HG02678 (cell line): ENCODE data around the gene ANKRD63.

Experiments
- ATAC-seq: cut with Tn5 transposase; IDR thresholded peaks from one replicate; pipeline ENCODE4 v1.9.1; 2021; ENCODE audit warnings: mild to moderate bottlenecking, moderate library complexity; ENCODE audit not compliant: unreplicated experiment

The ANKRD63 gene

DNA sequence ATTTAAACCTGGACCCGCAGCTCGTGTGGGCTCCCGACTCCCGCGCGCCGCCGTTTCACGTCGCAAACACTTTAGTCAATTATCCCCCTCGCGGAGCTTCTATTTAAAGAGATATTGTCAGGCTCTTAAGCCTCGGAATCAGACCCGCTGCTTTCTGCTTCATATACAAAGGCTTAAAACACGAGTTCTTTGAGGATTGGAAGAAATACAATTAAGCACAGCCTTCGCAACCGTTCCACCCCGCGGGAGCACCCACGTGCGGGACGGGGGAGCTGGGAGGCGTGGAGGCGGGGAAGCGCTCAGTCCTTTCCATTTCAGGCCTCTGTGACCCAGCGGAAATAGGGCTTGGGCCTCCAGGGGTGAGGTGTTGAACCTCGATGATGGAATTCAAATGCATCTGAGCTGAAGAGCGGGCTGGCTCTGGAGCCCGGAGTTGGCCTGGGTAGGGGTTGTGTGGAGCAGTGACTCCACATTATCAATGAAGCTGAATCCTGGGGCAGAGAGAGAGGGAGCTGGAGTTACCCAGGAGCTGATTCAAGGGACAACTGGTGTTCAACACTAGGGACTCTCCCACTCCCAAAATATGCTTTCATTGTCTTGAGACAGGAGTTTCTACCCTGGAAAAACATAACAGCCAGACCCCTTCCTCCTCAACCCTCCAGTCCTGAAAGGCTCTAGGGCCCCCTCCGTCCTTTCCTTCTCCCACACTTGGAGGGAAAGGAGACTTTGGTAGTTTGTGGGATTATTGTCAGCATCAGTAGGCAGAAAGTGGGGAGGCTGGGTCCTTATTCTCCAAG lies 2.4 kb downstream of the ANKRD63 start:
- no peak for ATAC-seq

DNA sequence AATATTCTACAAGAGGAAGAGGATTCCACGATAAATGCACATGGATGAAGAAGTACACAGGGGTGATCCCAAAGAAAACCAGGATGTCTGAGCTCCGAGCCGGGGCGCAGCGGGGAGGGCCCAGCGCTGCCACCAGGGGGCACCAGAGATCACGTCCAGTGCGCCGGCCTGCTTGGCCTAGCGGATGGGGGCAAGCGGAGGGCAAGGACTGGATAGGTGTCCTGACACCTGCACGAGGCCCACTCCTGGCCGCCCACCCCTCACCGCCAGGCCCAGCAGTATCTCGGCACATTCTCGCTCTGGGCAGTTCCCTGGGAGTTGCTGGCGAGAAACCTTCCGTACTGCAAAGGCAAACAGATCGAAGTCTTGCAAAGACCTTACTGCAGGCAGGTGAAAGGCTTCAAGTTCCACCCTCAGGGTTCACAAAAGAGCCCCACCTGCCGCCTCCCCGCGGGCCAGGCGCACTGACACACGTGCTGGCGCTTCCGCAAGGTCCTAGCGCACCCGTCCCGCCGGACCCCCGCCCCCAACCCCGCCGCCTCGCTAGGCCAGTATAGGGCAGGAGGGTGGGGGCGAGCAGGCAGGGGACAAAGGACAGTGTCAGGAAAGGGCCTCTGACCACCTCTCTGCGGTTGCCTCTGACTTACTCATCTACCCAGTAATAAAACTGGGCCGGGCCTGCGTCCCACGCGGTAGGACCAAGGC lies 3.3 kb downstream of the ANKRD63 start:
- ATAC-seq, result no peak

DNA sequence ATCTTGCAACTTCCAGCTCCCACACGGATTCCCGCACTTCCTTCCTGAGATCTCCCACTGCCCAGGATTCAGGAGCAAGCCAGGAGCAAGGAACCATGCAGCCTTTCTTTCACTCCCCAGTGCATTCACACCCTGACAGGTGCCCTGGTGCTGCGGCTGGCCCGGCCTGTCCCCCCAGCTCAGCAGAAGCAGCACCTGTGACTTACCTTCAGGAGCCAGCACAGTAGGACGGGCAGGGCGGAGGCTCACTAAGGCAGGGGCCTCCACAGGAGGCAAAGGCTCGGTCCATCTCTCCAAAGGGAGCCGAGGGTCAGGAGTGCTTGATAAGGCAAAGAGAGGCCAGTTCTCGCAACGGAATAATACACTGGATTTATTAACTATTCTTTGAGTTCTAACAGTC lies 4.8 kb downstream of the ANKRD63 start:
- no peak for ATAC-seq

DNA sequence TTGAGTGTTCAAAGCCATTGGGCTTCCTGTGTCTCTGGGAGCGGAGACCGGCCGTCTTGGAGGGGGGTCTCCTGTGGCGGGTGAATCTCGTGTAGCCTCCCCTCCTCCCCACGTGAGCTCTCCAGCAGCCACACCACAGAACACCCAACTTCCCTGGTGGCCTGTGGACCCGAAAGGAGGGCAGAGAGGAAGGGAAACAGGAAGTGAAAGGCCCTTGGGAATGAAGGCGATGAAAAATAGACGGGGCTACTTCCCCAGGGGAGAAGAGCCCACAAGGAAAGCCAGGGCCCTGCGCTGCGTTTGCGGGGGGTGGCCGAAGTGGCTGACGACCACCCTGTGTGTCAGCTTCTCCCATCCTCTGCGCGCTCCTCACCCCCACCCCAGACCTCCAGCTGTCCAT lies 5.4 kb downstream of the ANKRD63 start:
- no peak for ATAC-seq

DNA sequence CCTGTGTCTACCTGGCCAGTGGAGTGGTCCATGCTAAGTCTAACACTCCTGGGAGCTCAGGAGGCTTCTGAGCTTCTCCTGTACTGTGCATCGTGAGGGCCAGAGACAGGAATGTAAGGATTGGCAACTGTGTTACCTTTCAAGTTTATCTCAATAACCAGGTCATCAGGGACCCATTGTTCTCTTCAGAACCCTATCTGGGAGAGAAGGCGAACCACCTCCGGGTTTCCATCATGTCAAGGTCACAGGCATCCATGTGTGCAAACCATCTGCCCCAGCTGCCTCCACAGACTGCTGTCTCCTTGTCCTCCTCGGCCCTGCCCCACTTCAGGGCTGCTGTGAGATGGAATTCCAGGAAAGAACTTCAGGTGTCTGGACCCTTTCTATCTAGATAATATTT lies 5.9 kb downstream of the ANKRD63 start:
- ATAC-seq, result no peak

DNA sequence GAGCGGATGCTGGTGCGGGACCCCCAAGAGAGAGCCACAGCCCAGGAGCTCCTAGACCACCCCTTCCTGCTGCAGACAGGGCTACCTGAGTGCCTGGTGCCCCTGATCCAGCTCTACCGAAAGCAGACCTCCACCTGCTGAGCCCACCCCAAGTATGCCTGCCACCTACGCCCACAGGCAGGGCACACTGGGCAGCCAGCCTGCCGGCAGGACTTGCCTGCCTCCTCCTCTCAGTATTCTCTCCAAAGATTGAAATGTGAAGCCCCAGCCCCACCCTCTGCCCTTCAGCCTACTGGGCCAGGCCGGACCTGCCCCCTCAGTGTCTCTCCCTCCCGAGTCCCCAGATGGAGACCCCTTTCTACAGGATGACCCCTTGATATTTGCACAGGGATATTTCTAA lies 6.9 kb downstream of the ANKRD63 start:
- no peak for ATAC-seq

DNA sequence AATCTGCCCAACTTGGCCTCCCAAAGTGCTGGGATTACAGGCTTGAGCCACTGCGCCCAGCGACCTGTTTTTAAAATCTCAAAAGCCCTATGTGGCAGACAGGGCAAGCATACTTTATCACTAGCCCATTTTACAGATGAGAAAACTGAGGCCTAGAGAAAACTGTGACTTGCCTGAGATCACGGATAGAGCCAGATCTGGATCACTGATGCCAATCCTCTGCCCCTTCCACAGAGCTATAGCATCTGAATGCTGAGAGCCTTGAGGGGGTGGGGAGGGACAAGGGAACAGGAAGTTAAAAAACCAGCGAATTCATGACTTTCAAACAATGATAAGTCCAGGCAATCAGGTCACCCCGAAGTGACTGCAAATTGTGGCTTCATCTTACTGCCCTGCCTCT lies 7.3 kb downstream of the ANKRD63 start:
- no peak for ATAC-seq

DNA sequence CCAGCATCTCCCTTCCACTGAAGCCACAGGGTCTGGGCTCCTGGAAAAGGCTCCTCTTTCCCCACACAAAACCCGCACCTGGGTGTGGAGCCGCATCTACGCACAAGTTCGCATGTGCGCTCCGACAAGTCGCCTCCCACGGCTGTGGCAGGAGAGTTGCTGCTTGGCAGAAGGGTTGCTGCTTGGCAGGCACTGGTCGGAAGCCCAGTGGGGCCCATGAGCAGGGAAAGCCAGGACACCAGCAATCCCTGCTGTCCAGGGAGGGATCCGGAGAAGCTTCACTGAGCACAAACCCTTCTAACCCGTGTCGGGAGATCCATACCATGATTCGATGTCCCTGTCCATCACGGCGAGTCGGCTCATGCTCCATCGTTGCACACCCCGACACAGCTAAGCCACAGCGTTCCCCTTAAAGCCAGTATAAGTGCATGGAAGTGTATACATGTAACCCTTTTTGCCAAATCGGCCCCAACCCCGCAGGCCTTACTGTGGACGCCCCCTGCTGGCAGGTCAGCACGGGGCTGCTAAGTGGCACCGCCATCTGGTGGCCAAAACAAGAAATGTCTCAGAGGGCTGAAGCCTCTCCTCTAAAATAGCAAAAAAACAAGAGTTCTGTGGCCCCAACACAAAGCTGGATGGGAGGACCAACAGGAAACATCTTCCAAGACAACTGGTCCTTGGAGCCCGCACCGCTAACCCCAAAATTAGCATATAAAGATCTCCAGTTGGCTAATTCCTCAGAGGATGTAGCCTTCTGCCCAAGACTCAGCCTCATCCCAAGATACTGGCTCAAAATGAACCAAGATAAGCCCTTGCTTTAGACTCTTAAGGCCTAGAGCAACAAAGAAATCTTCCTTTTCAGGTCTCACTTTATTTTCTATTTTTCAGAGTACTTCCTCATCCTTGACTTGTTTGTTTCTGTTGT lies 8.3 kb downstream of the ANKRD63 start:
- ATAC-seq, result no peak

DNA sequence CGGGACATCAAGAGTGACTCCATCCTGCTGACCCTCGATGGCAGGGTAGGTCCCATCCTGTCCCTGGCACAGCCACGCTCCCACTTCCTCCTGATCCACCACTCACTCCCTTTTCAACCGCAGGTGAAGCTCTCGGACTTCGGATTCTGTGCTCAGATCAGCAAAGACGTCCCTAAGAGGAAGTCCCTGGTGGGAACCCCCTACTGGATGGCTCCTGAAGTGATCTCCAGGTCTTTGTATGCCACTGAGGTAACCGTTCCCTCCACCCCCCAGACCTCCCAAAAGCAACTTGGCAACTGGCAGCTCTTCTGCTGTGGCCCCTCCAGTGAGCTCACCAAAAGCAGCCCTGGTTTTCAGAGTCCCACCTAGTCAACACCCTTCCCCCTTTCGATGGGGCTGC lies 9.4 kb downstream of the ANKRD63 start:
- no peak for ATAC-seq

DNA sequence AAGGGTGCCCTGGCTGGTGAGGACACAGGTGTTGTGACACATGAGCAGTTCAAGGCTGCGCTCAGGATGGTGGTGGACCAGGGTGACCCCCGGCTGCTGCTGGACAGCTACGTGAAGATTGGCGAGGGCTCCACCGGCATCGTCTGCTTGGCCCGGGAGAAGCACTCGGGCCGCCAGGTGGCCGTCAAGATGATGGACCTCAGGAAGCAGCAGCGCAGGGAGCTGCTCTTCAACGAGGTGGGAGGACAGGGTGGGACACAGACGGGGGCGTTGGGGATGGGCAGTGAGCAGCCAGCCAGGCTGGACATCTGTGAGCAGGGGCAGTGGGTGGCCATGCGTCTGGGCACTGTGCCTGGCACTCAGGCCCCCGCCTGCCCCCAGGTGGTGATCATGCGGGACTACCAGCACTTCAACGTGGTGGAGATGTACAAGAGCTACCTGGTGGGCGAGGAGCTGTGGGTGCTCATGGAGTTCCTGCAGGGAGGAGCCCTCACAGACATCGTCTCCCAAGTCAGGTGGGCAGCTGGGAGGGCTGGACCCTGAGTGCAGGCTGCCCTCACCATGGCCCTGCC lies 10.3 kb downstream of the ANKRD63 start:
- no peak for ATAC-seq

DNA sequence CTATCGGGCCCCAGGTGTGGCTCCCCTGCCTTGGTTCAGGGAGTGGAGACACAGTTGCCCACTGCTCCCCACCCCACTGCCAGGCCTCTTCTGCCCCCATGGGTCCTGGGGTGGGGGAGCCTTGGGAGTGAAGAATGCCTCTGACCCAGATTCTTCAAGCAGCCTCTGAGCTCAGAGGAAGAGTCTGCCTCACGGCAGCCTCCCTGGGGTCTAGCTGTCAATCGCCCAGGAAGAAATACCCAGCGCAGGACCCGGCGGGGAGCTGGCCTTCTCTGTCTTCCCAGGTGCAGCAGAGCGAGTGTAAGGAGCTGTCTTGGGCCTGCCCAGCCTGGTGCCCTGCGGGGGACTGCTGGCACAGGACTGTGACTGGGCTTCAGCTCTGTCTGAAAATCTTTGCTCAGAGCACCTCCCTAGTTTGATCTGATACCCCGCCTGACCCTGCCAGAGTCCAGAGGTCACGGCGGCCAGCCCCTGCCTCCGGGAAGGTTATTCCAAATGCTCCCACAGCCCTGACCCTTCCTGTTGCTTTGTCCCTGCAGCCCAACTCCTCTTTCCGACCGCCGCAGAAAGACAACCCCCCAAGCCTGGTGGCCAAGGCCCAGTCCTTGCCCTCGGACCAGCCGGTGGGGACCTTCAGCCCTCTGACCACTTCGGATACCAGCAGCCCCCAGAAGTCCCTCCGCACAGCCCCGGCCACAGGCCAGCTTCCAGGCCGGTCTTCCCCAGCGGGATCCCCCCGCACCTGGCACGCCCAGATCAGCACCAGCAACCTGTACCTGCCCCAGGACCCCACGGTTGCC lies 11.0 kb downstream of the ANKRD63 start:
- no peak for ATAC-seq

DNA sequence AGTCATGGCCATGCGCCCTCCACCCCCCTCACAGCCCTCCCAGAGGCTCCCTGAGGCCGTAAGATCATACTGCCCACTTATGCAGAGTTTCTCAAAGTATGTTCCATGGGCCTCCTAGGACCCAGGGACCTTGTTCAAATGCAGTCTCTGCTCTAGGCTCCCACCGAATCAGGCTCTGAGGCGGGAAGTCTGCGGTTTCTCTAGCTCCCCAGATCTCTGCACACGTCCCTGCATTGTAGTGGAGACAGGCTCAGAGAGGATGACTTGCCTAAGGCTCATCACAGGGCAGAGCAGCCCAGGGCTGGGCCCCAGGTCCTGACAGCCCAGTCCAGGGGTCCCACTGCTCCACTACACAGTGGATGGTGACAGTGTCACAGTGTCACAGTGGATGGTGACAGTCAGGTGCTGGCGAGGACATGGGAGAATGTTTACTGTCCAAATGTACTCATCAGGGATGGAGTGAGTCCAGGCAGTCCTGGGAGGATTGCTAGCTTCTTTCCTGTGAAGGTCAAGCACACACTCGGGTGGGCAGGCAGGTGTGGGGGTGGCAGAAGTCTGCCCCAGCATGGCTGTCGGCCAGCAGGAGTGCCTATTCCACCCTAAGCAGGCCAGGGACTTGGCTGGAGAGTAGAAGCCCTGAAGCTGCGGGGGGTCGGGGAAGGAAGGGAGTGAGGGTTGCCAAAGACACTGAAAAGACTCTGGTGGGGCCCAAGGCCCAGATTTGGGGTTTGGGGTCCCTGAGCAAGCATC lies 12.4 kb downstream of the ANKRD63 start:
- ATAC-seq, result no peak

DNA sequence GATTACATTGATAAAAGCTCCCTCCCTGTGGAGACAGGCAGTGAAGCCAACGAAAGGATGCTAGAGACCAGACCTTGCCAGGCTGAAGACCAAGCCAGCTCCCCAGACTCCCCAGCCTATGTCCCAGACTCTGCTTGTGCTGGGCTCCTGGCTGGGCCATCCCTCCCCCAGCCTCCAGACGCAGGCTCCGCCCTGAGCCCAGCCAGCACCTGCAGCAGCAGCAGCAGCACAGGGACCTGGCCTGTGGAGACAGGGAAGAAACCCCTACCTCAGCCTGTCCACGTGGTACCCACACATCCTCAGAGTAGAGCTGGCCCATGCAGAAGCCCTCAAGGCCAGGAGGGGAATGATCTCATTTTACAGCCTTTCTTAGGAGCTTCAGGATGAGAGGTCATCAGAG lies 13.3 kb downstream of the ANKRD63 start:
- no peak for ATAC-seq

DNA sequence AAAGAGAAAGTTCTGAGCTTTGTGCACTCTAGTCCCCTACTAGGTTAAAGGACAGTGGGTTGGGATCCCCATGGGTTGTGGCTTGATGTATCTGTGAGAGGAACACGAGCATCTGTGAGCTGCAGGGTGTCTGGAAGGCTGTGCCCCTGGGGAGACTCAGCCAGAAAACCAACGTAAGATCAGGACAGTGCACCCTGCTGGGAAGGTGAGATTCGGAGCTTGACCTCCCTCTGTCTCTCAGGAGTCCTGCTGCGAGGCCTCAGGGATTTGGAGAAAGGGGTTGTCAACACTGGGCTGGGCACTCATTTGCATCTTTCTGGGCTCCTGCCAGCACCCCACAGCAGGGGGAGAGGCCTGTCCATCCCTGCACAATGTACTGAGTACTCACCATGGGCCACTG lies 15.2 kb downstream of the ANKRD63 start:
- no peak for ATAC-seq

DNA sequence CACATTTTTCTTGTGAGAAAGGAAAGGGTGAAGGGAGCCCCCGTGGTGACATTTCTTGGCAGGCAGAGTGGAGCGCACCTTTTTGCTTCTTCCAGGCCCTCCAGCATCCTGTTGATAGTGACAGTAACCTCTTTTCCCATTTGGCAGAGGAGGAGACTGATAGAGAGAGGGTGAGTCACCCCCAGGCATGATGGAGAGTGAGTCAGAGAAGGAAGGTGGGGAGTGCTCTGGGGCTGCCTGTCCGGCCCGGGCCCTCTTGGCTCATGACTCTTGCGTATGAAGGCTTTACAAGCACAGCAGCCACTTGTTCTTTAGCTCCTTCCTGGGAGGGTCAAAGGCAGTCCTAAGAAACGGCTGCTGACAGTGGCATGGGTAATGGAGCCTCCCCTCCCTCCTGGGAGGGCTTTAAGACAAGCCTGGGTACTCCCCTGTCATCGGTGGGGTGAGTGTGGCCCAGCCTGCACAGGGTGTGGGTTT lies 16.0 kb downstream of the ANKRD63 start:
- ATAC-seq, result no peak

DNA sequence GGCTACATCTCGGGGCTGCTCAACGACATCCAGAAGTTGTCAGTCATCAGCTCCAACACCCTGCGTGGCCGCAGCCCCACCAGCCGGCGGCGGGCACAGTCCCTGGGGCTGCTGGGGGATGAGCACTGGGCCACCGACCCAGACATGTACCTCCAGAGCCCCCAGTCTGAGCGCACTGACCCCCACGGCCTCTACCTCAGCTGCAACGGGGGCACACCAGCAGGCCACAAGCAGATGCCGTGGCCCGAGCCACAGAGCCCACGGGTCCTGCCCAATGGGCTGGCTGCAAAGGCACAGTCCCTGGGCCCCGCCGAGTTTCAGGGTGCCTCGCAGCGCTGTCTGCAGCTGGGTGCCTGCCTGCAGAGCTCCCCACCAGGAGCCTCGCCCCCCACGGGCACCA lies 17.0 kb downstream of the ANKRD63 start:
- ATAC-seq, result no peak

DNA sequence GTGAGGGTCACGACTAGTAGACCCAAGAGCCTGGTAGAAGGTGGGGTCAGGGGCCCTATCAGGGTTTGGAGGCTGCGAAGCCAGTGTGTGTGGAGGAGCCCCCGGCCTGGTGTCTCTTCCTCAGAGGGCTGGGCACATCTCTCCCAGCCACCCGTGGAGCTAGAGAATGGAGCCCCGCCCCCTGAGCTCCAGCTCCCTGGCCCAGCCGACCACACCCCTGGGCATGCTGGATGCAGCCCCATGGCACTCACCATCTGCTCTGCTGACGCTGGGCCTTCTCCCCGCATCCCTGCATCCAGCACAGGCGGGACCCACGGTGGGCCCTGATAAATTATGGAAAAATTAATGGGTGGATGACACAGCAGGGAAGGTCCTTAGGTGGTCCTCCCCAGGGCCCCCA lies 17.5 kb downstream of the ANKRD63 start:
- ATAC-seq, result no peak

DNA sequence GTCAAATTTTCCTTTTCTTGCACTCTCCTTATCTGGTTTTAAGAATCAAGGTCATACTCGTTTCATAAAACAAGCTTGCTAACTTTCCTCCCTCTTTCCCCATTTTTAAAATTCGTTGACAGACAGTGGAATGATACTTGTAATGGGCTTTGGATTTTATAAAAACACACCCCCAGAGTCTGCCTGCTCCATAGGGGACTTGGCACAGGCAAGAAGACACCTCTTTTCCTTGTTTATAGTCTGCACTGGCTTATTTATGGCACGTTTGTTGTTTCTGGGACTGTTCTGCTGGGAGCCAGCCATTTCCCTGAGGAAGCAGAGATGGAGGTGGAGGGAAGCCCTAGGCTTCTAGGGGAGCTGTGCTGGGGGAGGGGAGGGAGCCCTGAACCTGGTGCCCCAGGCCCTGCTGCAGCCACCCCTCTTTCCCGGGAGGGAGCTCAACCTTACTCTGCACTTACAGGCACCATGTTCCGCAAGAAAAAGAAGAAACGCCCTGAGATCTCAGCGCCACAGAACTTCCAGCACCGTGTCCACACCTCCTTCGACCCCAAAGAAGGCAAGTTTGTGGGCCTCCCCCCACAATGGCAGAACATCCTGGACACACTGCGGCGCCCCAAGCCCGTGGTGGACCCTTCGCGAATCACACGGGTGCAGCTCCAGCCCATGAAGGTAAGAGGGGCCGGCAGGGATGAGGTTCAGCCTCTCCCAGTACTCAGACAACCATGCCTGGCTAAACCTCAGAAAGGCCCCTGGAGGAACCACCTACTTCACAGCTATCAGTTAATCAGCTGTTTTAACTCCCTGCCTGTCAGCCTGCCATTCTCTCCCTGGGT lies 18.3 kb downstream of the ANKRD63 start:
- no peak for ATAC-seq
